HepG2 (cell line): ENCODE measurements around the gene ZNF813. TPM values are rescaled to one million over a fixed set of nuclear protein-coding genes. Genes with fewer than 3 reads are reported as not detected.

ENCODE experiments used
- ATAC-seq: fragments of 200-7000 bp; cut with Tn5 transposase; 3 replicates; pipeline ENCODE4 v1.9.1; 2020; ENCODE audit warnings: mild to moderate bottlenecking, moderate library complexity
- BruUV-seq: library from RNA; stranded (reverse); fragments of 400-500 nt; replicated peaks from 2 replicates; lab custom pipeline; 2021; lab: Mats Ljungman, UMichigan
- CTCF ChIA-PET: fragments of 300-600 bp; formaldehyde crosslinking; extraction: SDS; loops from one replicate; lab custom pipeline; 2021; ENCODE audit warnings: low total read pairs, inconsistent platforms, low intra/inter-chr PET ratio; lab: Yijun Ruan, JAX
- POLR2A ChIA-PET: fragments of 350-600 bp; sonication (Branson Sonifier 250); formaldehyde crosslinking; loops from one replicate; lab custom pipeline; 2020; ENCODE audit warnings: antibody characterized with exemption, inconsistent platforms; lab: Yijun Ruan, JAX
- DNase-seq: peaks from one replicate; pipeline ENCODE4 v3.0.0-alpha.2; 2015; ENCODE audit warnings: low spot score
- FAIRE-seq: peaks from 3 replicates; lab custom pipeline; 2011; peaks lifted over from hg19 to GRCh38; lab: Jason Lieb, UNC
- H2AFZ ChIP-seq: one replicate; pipeline ENCODE4 v1.6.1; 2011; ENCODE audit warnings: low read length, inconsistent platforms
- H3K27ac ChIP-seq: fragments of 300-600 bp; 3 replicates; pipeline ENCODE4 v1.8.0; 2011; ENCODE audit warnings: mixed run types, mild to moderate bottlenecking, mixed read lengths, low read length, inconsistent platforms; ENCODE audit not compliant: insufficient read depth; ENCODE audit errors: extremely low read length
- H3K27me3 ChIP-seq, 2 experiments: fragments of 200-600 bp in 1 of 2; 2 replicates in 1 of 2; 3 replicates in 1 of 2; pipeline versions ENCODE4 v1.6.0 to v1.8.0; 2011; ENCODE audit warnings: low read length in 2 of 2, mild to moderate bottlenecking in 2 of 2, moderate library complexity in 2 of 2, inconsistent platforms in 1 of 2; ENCODE audit not compliant: insufficient read depth in 2 of 2, control insufficient read depth in 1 of 2
- H3K36me3 ChIP-seq, 2 experiments: fragments of 200-600 bp in 1 of 2; replicated peaks in 1 of 2; 2 replicates in 1 of 2; 3 replicates in 1 of 2; pipeline versions ENCODE4 v1.5.1 to v1.8.0; 2011; ENCODE audit warnings: low read length in 2 of 2, inconsistent platforms in 1 of 2; ENCODE audit not compliant: insufficient read depth in 2 of 2, control insufficient read depth in 1 of 2
- H3K4me1 ChIP-seq: 2 replicates; pipeline ENCODE4 v1.5.1; 2012; ENCODE audit warnings: low read length, inconsistent platforms; ENCODE audit not compliant: insufficient read depth
- H3K4me2 ChIP-seq: 2 replicates; pipeline ENCODE4 v1.6.0; 2011; ENCODE audit warnings: low read depth, low read length, inconsistent platforms
- H3K4me3 ChIP-seq, 3 experiments: fragments of 200-600 bp in 1 of 3; sonication (generic), shearing (Covaris generic) in 1 of 3; replicated peaks in 1 of 3; 2 replicates each; pipeline ENCODE4 v1.5.1; 2011 to 2016; ENCODE audit warnings: low read length in 3 of 3, inconsistent platforms in 2 of 3, low read depth in 2 of 3, mild to moderate bottlenecking in 2 of 3, control low read depth in 1 of 3, mixed read lengths in 1 of 3; ENCODE audit not compliant: insufficient read depth in 1 of 3
- H3K79me2 ChIP-seq: one replicate; pipeline ENCODE4 v1.6.1; 2011; ENCODE audit warnings: low read length, inconsistent platforms; ENCODE audit not compliant: insufficient read depth
- H3K9ac ChIP-seq: 2 replicates; pipeline ENCODE4 v1.6.0; 2011; ENCODE audit warnings: mild to moderate bottlenecking, low read depth, low read length, inconsistent platforms; ENCODE audit not compliant: insufficient read depth
- H3K9me3 ChIP-seq: 2 replicates; pipeline ENCODE4 v1.5.1; 2012; ENCODE audit warnings: mild to moderate bottlenecking, low read length
- H4K20me1 ChIP-seq: 2 replicates; pipeline ENCODE4 v1.6.0; 2011; ENCODE audit warnings: inconsistent platforms, mild to moderate bottlenecking, low read length, moderate library complexity; ENCODE audit not compliant: insufficient read depth
- EP300 ChIP-seq, 3 experiments: sonication (generic) in 1 of 3; formaldehyde crosslinking in 1 of 3; IDR thresholded peaks; 2 replicates each; pipeline versions ENCODE4 v1.5.1 to v1.6.1; 2011 to 2020; ENCODE audit warnings: low read depth in 2 of 3, low read length in 2 of 3, borderline replicate concordance in 1 of 3, improper control_type of control experiment in 1 of 3, mild to moderate bottlenecking in 1 of 3, missing genetic modification reagents in 1 of 3, moderate library complexity in 1 of 3
- ERF ChIP-seq: IDR thresholded peaks from 2 replicates; pipeline ENCODE4 v1.6.1; 2018; ENCODE audit warnings: missing biosample characterization, missing genetic modification reagents
- FOXA1 ChIP-seq, 2 experiments: fragments of 450-650 bp in 1 of 2; sonication (generic) in 1 of 2; formaldehyde crosslinking in 1 of 2; IDR thresholded peaks; 2 replicates each; pipeline versions ENCODE4 v1.4.0 to v1.6.1; 2016 to 2020; ENCODE audit warnings: missing genetic modification reagents in 1 of 2
- HNF4A ChIP-seq: sonication (generic); formaldehyde crosslinking; IDR thresholded peaks from 2 replicates; pipeline ENCODE4 v1.4.0; 2020; ENCODE audit warnings: missing genetic modification reagents
- HNF4G ChIP-seq, 2 experiments: sonication (generic) in 1 of 2; formaldehyde crosslinking in 1 of 2; IDR thresholded peaks; 2 replicates each; pipeline versions ENCODE4 v1.4.0 to v1.6.1; 2011 to 2020; ENCODE audit warnings: borderline replicate concordance in 2 of 2, low read depth in 2 of 2, mild to moderate bottlenecking in 2 of 2, low read length in 1 of 2, missing genetic modification reagents in 1 of 2, moderate library complexity in 1 of 2
- PAXIP1 ChIP-seq: sonication (generic); formaldehyde crosslinking; conservative IDR thresholded peaks from 2 replicates; pipeline ENCODE4 v1.4.0; 2020; ENCODE audit warnings: mild to moderate bottlenecking, missing genetic modification reagents, moderate library complexity
- SALL1 ChIP-seq: sonication (generic); formaldehyde crosslinking; IDR thresholded peaks from 2 replicates; pipeline ENCODE4 v1.8.0; 2022; ENCODE audit warnings: mild to moderate bottlenecking, missing genetic modification reagents
- SRF ChIP-seq: IDR thresholded peaks from 2 replicates; pipeline ENCODE4 v1.6.1; 2011; ENCODE audit warnings: mild to moderate bottlenecking, low read depth, low read length, moderate library complexity
- TBX2 ChIP-seq: sonication (generic); formaldehyde crosslinking; IDR thresholded peaks from 2 replicates; pipeline ENCODE4 v1.5.0; 2020; ENCODE audit warnings: missing genetic modification reagents, mild to moderate bottlenecking, borderline replicate concordance
- TIGD3 ChIP-seq: sonication (generic); formaldehyde crosslinking; IDR thresholded peaks from 2 replicates; pipeline ENCODE4 v1.5.1; 2020; ENCODE audit warnings: mild to moderate bottlenecking, missing genetic modification reagents, borderline replicate concordance
- ZFP41 ChIP-seq: sonication (generic); formaldehyde crosslinking; IDR thresholded peaks from 2 replicates; pipeline ENCODE4 v1.4.0; 2020; ENCODE audit warnings: mild to moderate bottlenecking, missing genetic modification reagents, borderline replicate concordance
- ZNF543 ChIP-seq: sonication (generic); formaldehyde crosslinking; IDR thresholded peaks from 2 replicates; pipeline ENCODE4 v1.4.0; 2020; ENCODE audit warnings: mild to moderate bottlenecking, missing genetic modification reagents
- ZNF724P ChIP-seq: sonication (generic); formaldehyde crosslinking; IDR thresholded peaks from 2 replicates; pipeline ENCODE4 v1.8.0; 2022; ENCODE audit warnings: missing genetic modification reagents, borderline replicate concordance
- ZNF800 ChIP-seq: sonication (generic); formaldehyde crosslinking; IDR thresholded peaks from 2 replicates; pipeline ENCODE4 v1.4.0; 2020; ENCODE audit warnings: missing genetic modification reagents
- WGBS: methylation state at CpG from one replicate; pipeline ENCODE4 v1.1.6; 2017; ENCODE audit warnings: low lambda C conversion rate; 5-methylcytosine and 5-hydroxymethylcytosine counted together
- in situ Hi-C: cut with HindIII; loops from 2 replicates; pipeline ENCODE4 v1.10.0; 2017; ENCODE audit warnings: low pct_unique_long_range_greater_than_20kb; ENCODE audit not compliant: extremely low pct_ligation_motif_present
- intact Hi-C: fragments of 100-400 bp; cut with micrococcal nuclease; formaldehyde crosslinking; loops from one replicate; pipeline ENCODE4 v1.10.0; 2022; ENCODE audit not compliant: unreplicated experiment
- polyA plus RNA-seq, 8 experiments: library from polyadenylated mRNA; depleted of rRNA in 3 of 8; stranded (reverse) in 7 of 8; unstranded in 1 of 8; fragments of >200 nt; fragmentation: Illumina TruSeq in 4 of 8; extraction: Trizol in 4 of 8; gene quantifications; 2 replicates each; pipeline versions ENCODE4 v1.2.1 to v1.2.3, GENCODE V29; 2011 to 2016; ENCODE audit warnings: low read depth in 4 of 8, missing spikeins in 1 of 8, mixed read lengths in 1 of 8; ENCODE audit not compliant: insufficient read depth in 1 of 8
- total RNA-seq, 5 experiments: library from RNA; depleted of rRNA; stranded (reverse); fragments of >200 nt; fragmentation: Illumina TruSeq; extraction: Trizol; gene quantifications; 2 replicates each; pipeline ENCODE4 v1.2.3, GENCODE V29; 2016; ENCODE audit warnings: low read depth in 1 of 5

Gene ZNF813
- total and polyA plus RNA-seq, 2 of the 13 experiments (the other 11 are each of a cell fraction or from before 2014, with no cell fraction given), result 2.1 to 8.9 TPM

- Histone ChIP-seq H3K9me3 (no peaks in the 10 kb centered on the region), H3K27me3 (no peaks in the 10 kb centered on the region), H3K4me2 (peak overlapping the region; percentile 56), H3K4me1 (peaks cover 35% of the 10 kb centered on the region), H3K27ac (peak overlapping the region; percentile 51), H3K4me3 (no peak overlapping the region), H2AFZ (peak overlapping the region; percentile 31), H3K36me3 (no peaks in the 10 kb centered on the region), H3K79me2 (peaks cover 6% of the 10 kb centered on the region), H3K9ac (no peak overlapping the region), H4K20me1 (no peaks in the 10 kb centered on the region)
- POLR2A ChIA-PET, result no interaction called here
- BruUV-seq, result no TSS peak
- CTCF ChIA-PET, result no interaction called here
- ATAC-seq (no peak; the same call in 2 of the 3 replicates), FAIRE-seq (no peak), DNase-seq (no peak)
- 4% methylated on average over 4 of the region's 4 CpGs for WGBS
- in situ Hi-C loops (no loop called here), intact Hi-C loops (no loop called here)
- TF ChIP-seq ERF, result no peak
- TF ChIP-seq ZFP41 (CRISPR knock-in tag), result no peak
- no peak for TF ChIP-seq ZNF724P
- TF ChIP-seq SALL1, result peak; percentile 26; the same call in 1 of the 2 replicates
- TF ChIP-seq FOXA1 (IDR thresholded peaks at IDR 0.05), result no peak
- no peak for TF ChIP-seq FOXA1 (CRISPR knock-in tag; IDR thresholded peaks at IDR 0.05)
- peak; percentile 62 for TF ChIP-seq PAXIP1
- 0 out of 2 replicates have a peak, but pooled peaks have one; percentile 16 for TF ChIP-seq TBX2
- no peak for TF ChIP-seq ZNF800
- TF ChIP-seq TIGD3, result no peak
- no peak for TF ChIP-seq SRF
- TF ChIP-seq HNF4G (IDR thresholded peaks at IDR 0.05; ENCODE audit: borderline replicate concordance, low read depth, low read length), result 0 out of 2 replicates have a peak, but pooled peaks have one; percentile 17
- TF ChIP-seq HNF4G (CRISPR knock-in tag; IDR thresholded peaks at IDR 0.05; ENCODE audit: borderline replicate concordance, low read depth), result no peak
- TF ChIP-seq ZNF543 (CRISPR knock-in tag), result 0 out of 2 replicates have a peak, but pooled peaks have one; percentile 64
- TF ChIP-seq HNF4A (CRISPR knock-in tag), result peak; percentile 78
- 0 out of 4 replicates have a peak, but pooled peaks of 1 of the 2 experiments have one; percentile 11 for TF ChIP-seq EP300 (IDR thresholded peaks at IDR 0.05; ENCODE audit: low read depth in 2 of 2, low read length in 2 of 2)
- TF ChIP-seq EP300 (CRISPR knock-in tag; IDR thresholded peaks at IDR 0.05; ENCODE audit: borderline replicate concordance), result no peak
Observed at GRCh38 chr19:53518121-53518520, 50.6 kb downstream of the ZNF813 start.
